GM12873 (cell line): ENCODE measurements around the gene SLC13A1.

ENCODE experiments used
- TF ChIP-seq, protein P1 (sequence below): IDR thresholded peaks from 2 replicates; pipeline ENCODE4 v1.5.1; 2012; ENCODE audit warnings: low read depth, mild to moderate bottlenecking, moderate library complexity, low read length, control low read depth; ENCODE audit not compliant: insufficient read depth; ENCODE audit errors: missing control alignments

The SLC13A1 gene

GRCh38 chr7:123199883-123200282 is at the start of gene SLC13A1:
Gene SLC13A1, minus strand, starts transcription at chr7:123199969. Its CDS starts 23 bp downstream, at chr7:123199946.
- TF ChIP-seq, protein P1, sequence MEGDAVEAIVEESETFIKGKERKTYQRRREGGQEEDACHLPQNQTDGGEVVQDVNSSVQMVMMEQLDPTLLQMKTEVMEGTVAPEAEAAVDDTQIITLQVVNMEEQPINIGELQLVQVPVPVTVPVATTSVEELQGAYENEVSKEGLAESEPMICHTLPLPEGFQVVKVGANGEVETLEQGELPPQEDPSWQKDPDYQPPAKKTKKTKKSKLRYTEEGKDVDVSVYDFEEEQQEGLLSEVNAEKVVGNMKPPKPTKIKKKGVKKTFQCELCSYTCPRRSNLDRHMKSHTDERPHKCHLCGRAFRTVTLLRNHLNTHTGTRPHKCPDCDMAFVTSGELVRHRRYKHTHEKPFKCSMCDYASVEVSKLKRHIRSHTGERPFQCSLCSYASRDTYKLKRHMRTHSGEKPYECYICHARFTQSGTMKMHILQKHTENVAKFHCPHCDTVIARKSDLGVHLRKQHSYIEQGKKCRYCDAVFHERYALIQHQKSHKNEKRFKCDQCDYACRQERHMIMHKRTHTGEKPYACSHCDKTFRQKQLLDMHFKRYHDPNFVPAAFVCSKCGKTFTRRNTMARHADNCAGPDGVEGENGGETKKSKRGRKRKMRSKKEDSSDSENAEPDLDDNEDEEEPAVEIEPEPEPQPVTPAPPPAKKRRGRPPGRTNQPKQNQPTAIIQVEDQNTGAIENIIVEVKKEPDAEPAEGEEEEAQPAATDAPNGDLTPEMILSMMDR = no peak

DNA sequence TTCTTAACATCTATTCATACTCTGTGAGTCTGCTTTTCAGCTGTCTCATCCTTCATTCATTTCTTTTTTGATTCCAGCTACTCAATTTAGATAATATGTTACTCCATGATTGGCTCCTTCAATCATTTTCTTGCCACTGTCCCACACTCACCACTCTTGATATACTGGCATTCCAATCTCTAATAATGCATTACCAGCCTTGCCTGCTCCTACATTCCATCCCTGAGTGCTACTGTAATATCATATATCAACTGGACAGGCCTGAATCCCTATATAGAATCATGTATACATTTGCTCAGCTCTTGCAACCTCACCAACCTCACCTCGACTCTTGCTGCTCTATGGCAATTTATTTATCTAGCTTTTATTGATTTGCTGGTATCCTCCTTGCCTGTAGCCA is 45.0 kb upstream of the SLC13A1 start:
- TF ChIP-seq, protein P1 = no peak

- TF ChIP-seq, protein P1 = no peak
Observed at GRCh38 chr7:123242467-123243092, 42.8 kb upstream of the SLC13A1 start.

GRCh38 chr7:123241809-123242208 is 42.0 kb upstream of the SLC13A1 start:
- TF ChIP-seq, protein P1 = no peak

DNA sequence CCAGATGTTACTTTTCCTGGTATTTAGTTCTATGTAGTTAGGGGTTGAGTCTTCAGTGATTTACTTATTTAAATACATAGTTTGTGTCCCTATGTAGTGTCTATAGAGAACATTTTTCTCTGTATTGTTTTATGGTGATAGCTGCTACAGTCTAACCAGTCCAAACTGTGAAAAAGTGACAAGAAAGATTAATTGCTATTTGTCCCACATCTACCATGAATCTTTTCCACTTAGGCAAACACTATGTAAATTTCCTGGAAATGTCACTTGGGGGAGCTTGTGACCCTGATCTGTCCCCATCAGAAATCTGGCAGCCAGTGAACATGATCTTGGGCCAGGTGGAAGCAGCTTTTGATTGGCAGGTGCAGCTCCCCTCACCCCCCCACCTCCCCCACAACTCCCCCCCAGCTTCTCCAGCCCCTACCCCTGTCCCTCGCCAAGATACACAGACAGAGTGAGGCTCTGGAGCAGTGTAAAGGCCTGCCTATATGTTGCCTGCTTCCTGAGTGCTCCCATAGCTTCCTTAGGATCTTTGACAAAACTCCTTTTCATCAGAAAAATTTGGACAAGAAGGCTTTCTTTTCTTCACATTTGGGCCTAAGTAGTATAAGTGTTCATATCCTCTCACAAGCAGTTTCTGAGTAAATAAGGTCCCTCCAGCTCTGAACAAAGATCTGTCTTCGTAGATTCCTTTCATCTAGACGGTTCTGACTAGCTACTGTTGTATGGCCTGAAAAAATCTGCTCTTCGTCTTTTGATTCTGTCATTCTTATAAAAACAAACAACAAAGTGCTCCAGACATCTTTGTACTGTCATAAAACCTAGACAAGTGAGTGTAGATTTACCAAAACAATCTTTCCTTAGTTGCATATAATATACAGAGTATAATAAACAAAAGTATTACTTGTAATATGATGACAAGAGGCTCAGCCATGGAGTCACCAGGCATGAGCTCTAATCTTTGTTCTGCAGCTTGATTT is 31.5 kb upstream of the SLC13A1 start:
- TF ChIP-seq, protein P1 = no peak

- TF ChIP-seq, protein P1 = no peak
Observed at GRCh38 chr7:123230603-123231002, 30.8 kb upstream of the SLC13A1 start.

GRCh38 chr7:123230147-123230546 is 30.4 kb upstream of the SLC13A1 start:
- TF ChIP-seq, protein P1 = no peak
